Cardiac muscle cell (in vitro differentiated cells and primary cell): ENCODE results near the gene PUS7. TPM values are rescaled to one million over a fixed set of nuclear protein-coding genes. Genes with fewer than 3 reads are reported as not detected.
A peak's percentile ranks its signal among the peaks of the same experiment; 100 is the strongest.
"Not testable (repeated sequence)": the region's sequence is repeated elsewhere in the genome, so short reads cannot be mapped to it uniquely, and the experiment has no call there.

ENCODE experiments used
- DNase-seq, 2 donors: peaks; one replicate each; pipeline versions ENCODE4 v3.0.0 to v3.0.0-alpha.2; 2010 to 2017; ENCODE audit warnings: low read depth in 1 of 2, low spot score in 1 of 2
- H3K27ac ChIP-seq: fragments of 200-600 bp; sonication (generic); 2 replicates; pipeline ENCODE4 v1.5.1; 2016
- H3K27me3 ChIP-seq: fragments of 200-600 bp; sonication (generic); 2 replicates; pipeline ENCODE4 v1.6.0; 2016; ENCODE audit warnings: control low read depth
- H3K36me3 ChIP-seq: fragments of 200-600 bp; sonication (generic); 2 replicates; pipeline ENCODE4 v1.5.1; 2016; ENCODE audit warnings: control low read depth
- H3K4me1 ChIP-seq: fragments of 200-600 bp; sonication (generic); 2 replicates; pipeline ENCODE4 v1.8.1; 2017; ENCODE audit warnings: low read depth, mild to moderate bottlenecking, mixed run types
- H3K4me3 ChIP-seq: fragments of 200-600 bp; sonication (generic); 2 replicates; pipeline ENCODE4 v1.5.1; 2016; ENCODE audit warnings: mild to moderate bottlenecking
- H3K9me3 ChIP-seq: fragments of 200-600 bp; sonication (generic); 2 replicates; pipeline ENCODE4 v1.5.1; 2017; ENCODE audit warnings: low read depth, mild to moderate bottlenecking, control low read depth
- polyA plus RNA-seq: library from polyadenylated mRNA; unstranded; fragments of >200 nt; fragmentation: Nextera tagmentation; extraction: Ambion mirVana; gene quantifications from 2 replicates; pipeline ENCODE4 v1.2.1, GENCODE V29; 2016
- total RNA-seq: library from RNA; depleted of rRNA; stranded (reverse); fragments of >200 nt; gene quantifications from 2 replicates; pipeline ENCODE4 v1.2.3, GENCODE V29; 2016
- TF ChIP-seq, protein P1 (sequence below): IDR thresholded peaks from 2 replicates; pipeline ENCODE4 v1.5.1; 2012; ENCODE audit warnings: low read depth, mild to moderate bottlenecking, low read length

PUS7 gene
- total and polyA plus RNA-seq, 2 experiments from 2014 or later: 12.0 to 13.1 TPM

DNA sequence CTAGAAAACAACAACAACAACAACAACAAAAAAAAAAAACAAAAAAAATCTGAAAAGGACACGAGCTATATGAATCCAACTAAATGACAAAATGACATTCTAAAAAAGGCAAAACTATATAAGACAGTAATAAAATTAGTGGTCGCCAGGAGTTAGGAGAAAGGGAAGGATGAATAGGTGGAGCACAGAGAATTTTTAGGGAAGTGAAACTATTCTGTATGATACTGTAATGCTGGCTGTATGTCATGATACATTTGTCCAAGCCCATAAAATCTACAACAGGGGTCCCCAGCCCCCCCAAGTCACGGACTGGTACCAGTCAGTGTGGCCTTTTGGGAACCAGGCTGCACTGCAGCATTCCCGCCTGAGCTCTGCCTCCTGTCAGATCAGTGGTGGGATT is 2.8 kb upstream of the PUS7 start:
- no peak overlapping the region for H3K4me3 ChIP-seq
- H3K9me3 ChIP-seq: no peaks in the 10 kb centered on the region
- no peaks in the 10 kb centered on the region for H3K36me3 ChIP-seq
- H3K27me3 ChIP-seq: no peaks in the 10 kb centered on the region
- no peak for DNase-seq
- no peak overlapping the region for H3K27ac ChIP-seq
- TF ChIP-seq, protein P1, sequence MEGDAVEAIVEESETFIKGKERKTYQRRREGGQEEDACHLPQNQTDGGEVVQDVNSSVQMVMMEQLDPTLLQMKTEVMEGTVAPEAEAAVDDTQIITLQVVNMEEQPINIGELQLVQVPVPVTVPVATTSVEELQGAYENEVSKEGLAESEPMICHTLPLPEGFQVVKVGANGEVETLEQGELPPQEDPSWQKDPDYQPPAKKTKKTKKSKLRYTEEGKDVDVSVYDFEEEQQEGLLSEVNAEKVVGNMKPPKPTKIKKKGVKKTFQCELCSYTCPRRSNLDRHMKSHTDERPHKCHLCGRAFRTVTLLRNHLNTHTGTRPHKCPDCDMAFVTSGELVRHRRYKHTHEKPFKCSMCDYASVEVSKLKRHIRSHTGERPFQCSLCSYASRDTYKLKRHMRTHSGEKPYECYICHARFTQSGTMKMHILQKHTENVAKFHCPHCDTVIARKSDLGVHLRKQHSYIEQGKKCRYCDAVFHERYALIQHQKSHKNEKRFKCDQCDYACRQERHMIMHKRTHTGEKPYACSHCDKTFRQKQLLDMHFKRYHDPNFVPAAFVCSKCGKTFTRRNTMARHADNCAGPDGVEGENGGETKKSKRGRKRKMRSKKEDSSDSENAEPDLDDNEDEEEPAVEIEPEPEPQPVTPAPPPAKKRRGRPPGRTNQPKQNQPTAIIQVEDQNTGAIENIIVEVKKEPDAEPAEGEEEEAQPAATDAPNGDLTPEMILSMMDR: no peak
- no peaks in the 10 kb centered on the region for H3K4me1 ChIP-seq

DNA sequence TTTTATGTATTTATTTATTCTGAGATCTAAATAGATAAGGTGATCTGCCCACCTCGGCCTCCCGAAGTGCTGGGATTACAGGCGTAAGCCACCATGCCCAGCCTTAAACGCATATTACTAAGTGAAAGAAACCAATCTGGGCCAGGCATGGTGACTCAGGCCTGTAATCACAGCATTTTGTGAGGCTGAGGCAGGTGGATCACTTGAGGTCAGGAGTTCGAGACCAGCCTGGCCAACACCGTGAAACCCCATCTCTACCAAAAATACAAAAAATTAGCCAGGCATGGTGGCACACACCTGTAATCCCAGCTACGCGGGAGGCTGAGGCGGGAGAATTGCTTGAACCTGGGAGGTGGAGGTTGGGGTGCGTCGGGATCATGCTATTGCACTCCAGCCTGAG is 2.4 kb upstream of the PUS7 start:
- not testable (repeated sequence) for H3K4me3 ChIP-seq, H3K36me3 ChIP-seq, H3K27ac ChIP-seq, H3K27me3 ChIP-seq, H3K4me1 ChIP-seq, H3K9me3 ChIP-seq, DNase-seq

DNA sequence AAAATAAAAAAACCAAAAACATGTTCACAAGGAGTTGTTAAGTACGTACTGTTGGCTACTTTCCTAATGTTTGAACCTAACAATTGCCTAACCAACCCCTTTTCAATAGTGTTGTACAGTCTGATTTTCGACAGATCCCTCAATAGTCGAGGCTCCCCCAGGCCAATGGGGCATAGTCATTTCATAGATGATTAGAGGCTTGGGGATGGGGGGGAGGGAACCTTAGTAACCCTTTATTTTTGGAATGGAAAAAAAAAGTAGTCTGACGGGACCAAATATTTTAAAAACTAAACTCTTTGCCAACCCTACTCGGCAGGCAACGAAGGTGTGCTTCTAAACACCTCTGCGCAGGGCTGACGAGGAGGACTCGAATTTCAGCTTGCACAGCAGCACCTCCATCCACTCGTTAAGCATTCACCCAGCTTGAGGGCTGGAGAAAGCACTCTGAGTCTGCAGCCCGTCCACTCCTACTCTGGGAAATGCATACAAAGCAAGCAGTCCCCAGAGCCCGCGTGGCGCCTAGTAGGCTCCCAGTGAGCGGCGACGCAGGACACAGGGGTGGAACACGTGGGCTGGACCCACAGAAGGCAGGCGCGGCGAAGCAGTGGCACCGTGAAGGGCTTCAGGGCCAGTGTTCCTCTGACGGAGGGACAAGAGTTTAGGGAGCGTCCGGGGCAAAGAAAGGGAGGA is 899 bp downstream of the PUS7 start:
- TF ChIP-seq, protein P1: no peak
- H3K4me3 ChIP-seq: peak overlapping the region; percentile 60
- H3K27me3 ChIP-seq: no peaks in the 10 kb centered on the region
- peak; percentile 62 to 76 for DNase-seq
- no peaks in the 10 kb centered on the region for H3K36me3 ChIP-seq
- H3K4me1 ChIP-seq: no peaks in the 10 kb centered on the region
- peak overlapping the region; percentile 80 for H3K27ac ChIP-seq
- H3K9me3 ChIP-seq: no peaks in the 10 kb centered on the region

DNA sequence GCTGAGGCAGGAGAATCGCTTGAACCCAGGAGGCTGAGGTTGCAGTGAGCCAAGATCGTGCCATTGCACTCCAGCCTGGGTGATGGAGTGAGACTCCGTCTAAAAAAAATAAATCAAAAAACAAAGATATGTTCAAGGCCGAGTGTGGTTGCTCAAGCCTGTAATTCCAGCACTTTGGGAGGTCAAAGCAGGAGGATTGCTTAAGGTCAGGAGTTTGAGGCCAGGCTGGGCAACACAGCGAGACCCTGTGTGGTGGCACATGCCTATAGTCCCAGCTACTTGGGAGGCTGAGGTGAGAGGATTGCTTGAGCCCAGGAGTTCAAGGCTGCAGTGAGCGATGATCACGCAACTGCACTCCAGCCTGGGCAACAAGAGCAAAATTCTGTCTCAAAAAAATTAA is 1.5 kb downstream of the PUS7 start:
- not testable (repeated sequence) for H3K27me3 ChIP-seq, H3K9me3 ChIP-seq, H3K4me3 ChIP-seq, H3K36me3 ChIP-seq, H3K27ac ChIP-seq, H3K4me1 ChIP-seq
- DNase-seq: peak in 1 of 2 donors; percentile 2

DNA sequence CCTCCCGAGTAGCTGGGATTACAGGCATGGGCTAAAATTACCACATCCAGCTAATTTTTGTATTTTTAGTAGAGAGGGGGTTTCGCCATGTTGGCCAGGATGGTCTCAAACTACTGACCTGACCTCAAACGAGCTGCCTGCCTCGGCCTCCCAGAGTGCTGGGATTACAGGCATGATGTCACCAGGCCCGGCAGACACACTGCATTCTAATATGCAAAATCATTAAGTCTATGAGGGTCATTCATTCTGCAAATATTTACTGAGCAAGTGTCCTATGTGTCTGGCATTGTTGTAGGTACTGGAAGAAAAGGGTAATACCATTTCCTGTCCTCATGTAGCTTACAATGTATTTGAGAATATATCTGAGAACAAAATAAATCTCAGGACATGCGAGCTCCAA is 2.7 kb downstream of the PUS7 start:
- no peaks in the 10 kb centered on the region for H3K27me3 ChIP-seq
- H3K4me3 ChIP-seq: no peak overlapping the region
- TF ChIP-seq, protein P1: no peak
- no peak overlapping the region for H3K27ac ChIP-seq
- H3K4me1 ChIP-seq: no peaks in the 10 kb centered on the region
- H3K9me3 ChIP-seq: no peaks in the 10 kb centered on the region
- no peaks in the 10 kb centered on the region for H3K36me3 ChIP-seq
- no peak for DNase-seq

DNA sequence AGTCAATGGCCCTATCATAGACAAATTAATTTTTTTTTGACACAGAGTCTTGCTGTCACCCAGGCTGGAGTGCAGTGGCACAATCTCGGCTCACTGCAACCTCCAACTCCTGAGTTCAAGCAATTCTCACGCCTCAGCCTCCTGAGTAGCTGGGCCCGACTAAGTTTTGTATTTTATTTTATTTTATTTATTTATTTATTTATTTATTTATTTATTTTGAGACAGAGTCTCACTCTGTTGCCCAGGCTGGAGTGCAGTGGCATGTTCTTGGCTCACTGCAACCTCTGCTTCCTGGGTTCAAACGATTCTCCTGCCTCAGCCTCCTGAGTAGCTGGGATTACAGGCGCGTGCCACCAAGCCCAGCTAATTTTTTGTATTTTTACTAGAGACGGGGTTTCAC is 6.5 kb downstream of the PUS7 start:
- H3K27ac ChIP-seq, DNase-seq, H3K4me1 ChIP-seq, H3K9me3 ChIP-seq, H3K4me3 ChIP-seq, H3K27me3 ChIP-seq, H3K36me3 ChIP-seq: not testable (repeated sequence)

DNA sequence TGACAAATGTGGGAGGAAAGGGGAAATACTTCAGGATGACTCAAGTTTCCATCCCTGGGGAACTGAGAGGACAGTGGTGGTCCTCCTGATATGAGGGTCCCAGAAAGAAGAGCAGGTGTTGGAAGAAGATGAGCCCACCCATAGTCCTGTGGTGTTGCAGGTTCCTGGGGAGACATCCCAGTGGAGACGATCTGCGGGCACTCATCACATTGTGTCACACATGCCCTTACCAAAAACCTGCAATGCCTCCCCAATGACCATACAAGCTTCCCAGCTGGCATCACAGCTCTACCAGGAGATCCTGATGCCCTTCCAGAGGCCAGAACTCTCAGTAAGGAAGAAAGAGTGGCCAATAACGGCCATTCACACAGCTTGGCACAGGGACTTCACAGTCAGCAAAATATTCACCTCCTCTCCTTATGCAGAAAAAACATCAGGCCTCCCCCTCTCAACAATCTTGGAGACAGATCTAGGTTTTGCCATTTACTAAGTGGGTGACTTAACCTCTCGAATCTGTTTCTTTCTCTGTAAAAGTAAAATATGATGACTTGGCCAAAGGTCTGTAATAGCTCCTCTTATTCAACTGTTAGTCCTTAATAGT is 9.0 kb downstream of the PUS7 start:
- Histone ChIP-seq H3K27ac (no peak overlapping the region), H3K27me3 (no peaks in the 10 kb centered on the region), H3K4me1 (no peaks in the 10 kb centered on the region), H3K36me3 (peaks cover 3% of the 10 kb centered on the region), H3K9me3 (no peaks in the 10 kb centered on the region), H3K4me3 (no peak overlapping the region)
- DNase-seq: no peak
- TF ChIP-seq, protein P1: no peak
